Endothelial cell of umbilical vein (primary cell): Measurements from ENCODE around the gene SLC28A1. TPM values are rescaled to one million over a fixed set of nuclear protein-coding genes. Genes with fewer than 3 reads are reported as not detected.

ENCODE experiments used
- BruUV-seq: library from RNA; stranded (reverse); fragments of 400-500 nt; replicated peaks from 2 replicates; lab custom pipeline; 2021; lab: Mats Ljungman, UMichigan
- CTCF ChIA-PET: fragments of 300-600, 350-600 bp; sonication (Branson Sonifier 250); formaldehyde crosslinking; loops from one replicate; lab custom pipeline; 2021; ENCODE audit warnings: antibody characterized with exemption, inconsistent platforms; lab: Charles Lee
- POLR2A ChIA-PET: fragments of 300-600, 350-600 bp; sonication (Branson Sonifier 250); formaldehyde crosslinking; loops from one replicate; lab custom pipeline; 2021; ENCODE audit warnings: antibody characterized with exemption, inconsistent platforms; lab: Charles Lee
- DNase-seq: peaks from one replicate; pipeline ENCODE4 v3.0.0-alpha.2; 2011; ENCODE audit warnings: low read depth, low spot score
- FAIRE-seq: peaks from 2 replicates; lab custom pipeline; 2011; peaks lifted over from hg19 to GRCh38; lab: Jason Lieb, UNC
- H2AFZ ChIP-seq: 2 replicates; pipeline ENCODE4 v1.6.0; 2012; ENCODE audit warnings: low read depth, low read length, control low read depth, inconsistent platforms
- H3K27ac ChIP-seq: 2 replicates; pipeline ENCODE4 v1.5.1; 2011; ENCODE audit warnings: low read depth, mild to moderate bottlenecking, control low read depth, low read length, moderate library complexity; ENCODE audit not compliant: insufficient read depth
- H3K27me3 ChIP-seq, 2 experiments: 2 replicates each; pipeline versions ENCODE4 v1.6.0 to v1.6.1; 2011; ENCODE audit warnings: low read length in 2 of 2, mixed read lengths in 1 of 2; ENCODE audit not compliant: control insufficient read depth in 2 of 2, insufficient read depth in 2 of 2
- H3K36me3 ChIP-seq, 2 experiments: 2 replicates in 1 of 2; 3 replicates in 1 of 2; pipeline ENCODE4 v1.5.1; 2011; ENCODE audit warnings: low read length in 2 of 2, mild to moderate bottlenecking in 1 of 2, moderate library complexity in 1 of 2; ENCODE audit not compliant: control insufficient read depth in 2 of 2, insufficient read depth in 2 of 2; ENCODE audit errors: extremely low read depth in 1 of 2
- H3K4me1 ChIP-seq: 3 replicates; pipeline ENCODE4 v1.5.1; 2011; ENCODE audit warnings: mild to moderate bottlenecking, low read length; ENCODE audit not compliant: control insufficient read depth, insufficient read depth; ENCODE audit errors: extremely low read depth
- H3K4me2 ChIP-seq: 2 replicates; pipeline ENCODE4 v1.6.1; 2011; ENCODE audit warnings: low read length, control low read depth, mixed read lengths; ENCODE audit not compliant: insufficient read depth
- H3K4me3 ChIP-seq, 3 experiments: fragments of 200-600 bp in 1 of 3; sonication (generic), shearing (Covaris generic) in 1 of 3; replicated peaks in 1 of 3; 2 replicates each; pipeline ENCODE4 v1.5.1; 2011 to 2016; ENCODE audit warnings: control low read depth in 3 of 3, low read length in 3 of 3, mild to moderate bottlenecking in 2 of 3, inconsistent platforms in 1 of 3, low read depth in 1 of 3, moderate library complexity in 1 of 3; ENCODE audit not compliant: insufficient read depth in 1 of 3
- H3K79me2 ChIP-seq: 2 replicates; pipeline ENCODE4 v1.6.0; 2012; ENCODE audit warnings: low read length, inconsistent platforms; ENCODE audit not compliant: control insufficient read depth, insufficient read depth
- H3K9ac ChIP-seq: replicated peaks from 2 replicates; pipeline ENCODE3; 2011; ENCODE audit warnings: low read length, control low read depth; ENCODE audit not compliant: insufficient read depth; ENCODE audit errors: extremely low read depth
- H3K9me1 ChIP-seq: replicated peaks from 3 replicates; pipeline ENCODE4 v1.6.0; 2011; ENCODE audit warnings: mild to moderate bottlenecking, low read length; ENCODE audit not compliant: control insufficient read depth, insufficient read depth; ENCODE audit errors: extremely low read depth
- H3K9me3 ChIP-seq: replicated peaks from 2 replicates; pipeline ENCODE4 v1.5.1; 2012; ENCODE audit warnings: low read length, inconsistent platforms; ENCODE audit not compliant: control insufficient read depth, insufficient read depth
- H4K20me1 ChIP-seq: replicated peaks from 2 replicates; pipeline ENCODE3; 2011; ENCODE audit warnings: mild to moderate bottlenecking, low read length; ENCODE audit not compliant: control insufficient read depth, insufficient read depth; ENCODE audit errors: extremely low read depth
- EZH2 ChIP-seq: IDR thresholded peaks from 2 replicates; pipeline ENCODE4 v1.6.1; 2012; ENCODE audit warnings: borderline replicate concordance, low read depth, mild to moderate bottlenecking, moderate library complexity, low read length, inconsistent platforms; ENCODE audit not compliant: severe bottlenecking
- FOS ChIP-seq: IDR thresholded peaks from 2 replicates; pipeline ENCODE4 v1.6.1; 2011; ENCODE audit warnings: mild to moderate bottlenecking, low read length, moderate library complexity, borderline replicate concordance; ENCODE audit not compliant: insufficient read depth
- GATA2 ChIP-seq: IDR thresholded peaks from 2 replicates; pipeline ENCODE4 v1.7.0; 2011; ENCODE audit warnings: low read depth, mild to moderate bottlenecking, moderate library complexity, mixed read lengths, low read length; ENCODE audit not compliant: insufficient read length, insufficient read depth
- JUN ChIP-seq: IDR thresholded peaks from 2 replicates; pipeline ENCODE4 v1.6.1; 2011; ENCODE audit warnings: borderline replicate concordance, low read depth; ENCODE audit not compliant: insufficient read length, insufficient read depth
- MYC ChIP-seq: IDR thresholded peaks from one replicate; pipeline ENCODE4 v1.6.1; 2011; ENCODE audit warnings: mild to moderate bottlenecking, low read depth, low read length
- POLR2A ChIP-seq: IDR thresholded peaks from 2 replicates; pipeline ENCODE4 v1.6.1; 2012; ENCODE audit warnings: low read depth, mild to moderate bottlenecking, control low read depth, low read length
- POLR2AphosphoS5 ChIP-seq: IDR thresholded peaks from 2 replicates; pipeline ENCODE4 v1.6.1; 2012; ENCODE audit warnings: low read depth, mild to moderate bottlenecking, control low read depth, low read length, moderate library complexity; ENCODE audit not compliant: insufficient read depth
- dilution Hi-C: fragments of 300-500 bp; cut with MboI; formaldehyde crosslinking; loops from one replicate; pipeline ENCODE4 v1.15.0; 2019; ENCODE audit warnings: low sequenced_read_pairs; ENCODE audit not compliant: extremely low pct_ligation_motif_present
- intact Hi-C: fragments of 100-400 bp; cut with micrococcal nuclease; formaldehyde crosslinking; loops from one replicate; pipeline ENCODE4 v1.10.0; 2022
- polyA plus RNA-seq, 4 experiments: library from polyadenylated mRNA; depleted of rRNA in 3 of 4; stranded (reverse) in 3 of 4; unstranded in 1 of 4; fragments of >200 nt; gene quantifications; 2 replicates each; pipeline versions ENCODE4 v1.2.1 to v1.2.3, GENCODE V29; 2011 to 2012; ENCODE audit warnings: missing spikeins in 1 of 4
- total RNA-seq: library from RNA; stranded (reverse); gene quantifications from 2 replicates; pipeline ENCODE4 v1.2.3, GENCODE V29; 2021
- TF ChIP-seq, protein P1 (sequence below): IDR thresholded peaks from 2 replicates; pipeline ENCODE4 v1.6.1; 2011; ENCODE audit not compliant: insufficient read depth, insufficient read length
- TF ChIP-seq, protein P2 (sequence below), 2 donors: IDR thresholded peaks; 1 replicate in 1 of 2; 2 replicates in 1 of 2; pipeline ENCODE4 v1.5.1; 2011; ENCODE audit warnings: low read length in 2 of 2, mild to moderate bottlenecking in 2 of 2, moderate library complexity in 2 of 2, control low read depth in 1 of 2, inconsistent platforms in 1 of 2, low read depth in 1 of 2; ENCODE audit not compliant: insufficient read depth in 1 of 2; ENCODE audit errors: extremely low read depth in 1 of 2

The SLC28A1 gene
- total and polyA plus RNA-seq, 2 donors (not counting 3 experiments of a cell fraction or from before 2014, with no cell fraction given) = not detected

GRCh38 chr15:84919106-84919667, 34.7 kb downstream of the SLC28A1 start:
- H3K9me3 ChIP-seq = no peaks in the 10 kb centered on the region
- H3K4me3 ChIP-seq = no peak overlapping the region
- POLR2A ChIA-PET = no interaction called here
- no TSS peak for BruUV-seq
- no peaks in the 10 kb centered on the region for H4K20me1 ChIP-seq
- no peak overlapping the region for H3K9ac ChIP-seq
- no peaks in the 10 kb centered on the region for H3K36me3 ChIP-seq
- intact Hi-C loops (no loop called here), dilution Hi-C loops (no loop called here)
- H3K27me3 ChIP-seq = peaks cover 0 to 1% of the 10 kb centered on the region in 2 experiments
- no peaks in the 10 kb centered on the region for H3K9me1 ChIP-seq
- TF ChIP-seq EZH2 = no peak
- TF ChIP-seq JUN = no peak
- TF ChIP-seq POLR2AphosphoS5 = no peak
- TF ChIP-seq, protein P1, sequence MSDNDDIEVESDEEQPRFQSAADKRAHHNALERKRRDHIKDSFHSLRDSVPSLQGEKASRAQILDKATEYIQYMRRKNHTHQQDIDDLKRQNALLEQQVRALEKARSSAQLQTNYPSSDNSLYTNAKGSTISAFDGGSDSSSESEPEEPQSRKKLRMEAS = no peak
- TF ChIP-seq MYC = no peak
- TF ChIP-seq, protein P2, sequence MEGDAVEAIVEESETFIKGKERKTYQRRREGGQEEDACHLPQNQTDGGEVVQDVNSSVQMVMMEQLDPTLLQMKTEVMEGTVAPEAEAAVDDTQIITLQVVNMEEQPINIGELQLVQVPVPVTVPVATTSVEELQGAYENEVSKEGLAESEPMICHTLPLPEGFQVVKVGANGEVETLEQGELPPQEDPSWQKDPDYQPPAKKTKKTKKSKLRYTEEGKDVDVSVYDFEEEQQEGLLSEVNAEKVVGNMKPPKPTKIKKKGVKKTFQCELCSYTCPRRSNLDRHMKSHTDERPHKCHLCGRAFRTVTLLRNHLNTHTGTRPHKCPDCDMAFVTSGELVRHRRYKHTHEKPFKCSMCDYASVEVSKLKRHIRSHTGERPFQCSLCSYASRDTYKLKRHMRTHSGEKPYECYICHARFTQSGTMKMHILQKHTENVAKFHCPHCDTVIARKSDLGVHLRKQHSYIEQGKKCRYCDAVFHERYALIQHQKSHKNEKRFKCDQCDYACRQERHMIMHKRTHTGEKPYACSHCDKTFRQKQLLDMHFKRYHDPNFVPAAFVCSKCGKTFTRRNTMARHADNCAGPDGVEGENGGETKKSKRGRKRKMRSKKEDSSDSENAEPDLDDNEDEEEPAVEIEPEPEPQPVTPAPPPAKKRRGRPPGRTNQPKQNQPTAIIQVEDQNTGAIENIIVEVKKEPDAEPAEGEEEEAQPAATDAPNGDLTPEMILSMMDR (IDR thresholded peaks at IDR 0.05; ENCODE audit: extremely low read depth in 1 of 2, insufficient read depth in 1 of 2, low read depth in 1 of 2, low read length in 2 of 2) = no peak
- TF ChIP-seq GATA2 = no peak
- no peak for TF ChIP-seq FOS
- no peak for TF ChIP-seq POLR2A
- no peak overlapping the region for H3K27ac ChIP-seq
- H3K4me1 ChIP-seq = peaks cover 6% of the 10 kb centered on the region
- H2AFZ ChIP-seq = no peak overlapping the region
- CTCF ChIA-PET = no interaction called here
- H3K79me2 ChIP-seq = no peaks in the 10 kb centered on the region
- no peak overlapping the region for H3K4me2 ChIP-seq
- FAIRE-seq = no peak
- no peak for DNase-seq
